Neuronal stem cell (in vitro differentiated cells): Measurements from ENCODE around the gene CPLANE2.

ENCODE experiments used
- DNase-seq: peaks from one replicate; pipeline ENCODE4 v3.0.0-alpha.2; 2013; ENCODE audit warnings: low spot score
- H2AFZ ChIP-seq: one replicate; pipeline ENCODE4 v1.6.1; 2013; ENCODE audit warnings: mild to moderate bottlenecking, low read length, inconsistent platforms
- H2AK5ac ChIP-seq: 2 replicates; pipeline ENCODE4 v1.6.1; 2013; ENCODE audit warnings: low read depth, mild to moderate bottlenecking, inconsistent platforms, low read length, moderate library complexity, mixed read lengths
- H2BK120ac ChIP-seq: 2 replicates; pipeline ENCODE4 v1.6.1; 2013; ENCODE audit warnings: low read depth, mild to moderate bottlenecking, inconsistent platforms, low read length, moderate library complexity, mixed read lengths
- H2BK12ac ChIP-seq: one replicate; pipeline ENCODE4 v1.6.1; 2013; ENCODE audit warnings: low read length, inconsistent platforms
- H2BK15ac ChIP-seq: 2 replicates; pipeline ENCODE4 v1.6.1; 2013; ENCODE audit warnings: mild to moderate bottlenecking, low read length, inconsistent platforms, mixed read lengths
- H2BK5ac ChIP-seq: one replicate; pipeline ENCODE4 v1.6.1; 2013; ENCODE audit warnings: inconsistent platforms, mild to moderate bottlenecking, low read length, moderate library complexity
- H3K14ac ChIP-seq: one replicate; pipeline ENCODE4 v1.6.1; 2013; ENCODE audit warnings: low read length, inconsistent platforms
- H3K18ac ChIP-seq: 2 replicates; pipeline ENCODE4 v1.6.1; 2013; ENCODE audit warnings: low read length, inconsistent platforms
- H3K23ac ChIP-seq: 2 replicates; pipeline ENCODE4 v1.6.1; 2013; ENCODE audit warnings: low read depth, mild to moderate bottlenecking, mixed read lengths, low read length, inconsistent platforms; ENCODE audit not compliant: poor library complexity
- H3K27ac ChIP-seq: replicated peaks from 3 replicates; pipeline ENCODE4 v1.5.1; 2013; ENCODE audit warnings: low read length, inconsistent platforms
- H3K27me3 ChIP-seq, 3 experiments: 2 replicates each; pipeline ENCODE4 v1.6.1; 2013; ENCODE audit warnings: low read length in 3 of 3, mild to moderate bottlenecking in 2 of 3, inconsistent platforms in 1 of 3, low read depth in 1 of 3, mixed read lengths in 1 of 3, moderate library complexity in 1 of 3; ENCODE audit not compliant: control insufficient read depth in 3 of 3, insufficient read depth in 3 of 3
- H3K36me3 ChIP-seq, 2 donors: replicated peaks in 1 of 2; 2 replicates each; pipeline ENCODE4 v1.6.1; 2013; ENCODE audit warnings: low read length in 2 of 2; ENCODE audit not compliant: control insufficient read depth in 2 of 2, insufficient read depth in 2 of 2
- H3K4ac ChIP-seq: 2 replicates; pipeline ENCODE4 v1.6.1; 2013; ENCODE audit warnings: inconsistent platforms, mild to moderate bottlenecking, low read length, moderate library complexity
- H3K4me1 ChIP-seq, 2 donors: 1 replicate in 1 of 2; 2 replicates in 1 of 2; pipeline ENCODE4 v1.6.1; 2013; ENCODE audit warnings: low read length in 2 of 2, low read depth in 1 of 2; ENCODE audit not compliant: control insufficient read depth in 2 of 2, insufficient read depth in 1 of 2
- H3K4me2 ChIP-seq: one replicate; pipeline ENCODE4 v1.6.1; 2013; ENCODE audit warnings: mild to moderate bottlenecking, low read length, inconsistent platforms; ENCODE audit not compliant: insufficient read depth, poor library complexity, severe bottlenecking
- H3K4me3 ChIP-seq, 2 donors: 2 replicates each; pipeline ENCODE4 v1.5.1; 2013; ENCODE audit warnings: low read length in 2 of 2, mild to moderate bottlenecking in 2 of 2, inconsistent platforms in 1 of 2, moderate library complexity in 1 of 2
- H3K79me1 ChIP-seq: one replicate; pipeline ENCODE4 v1.6.1; 2013; ENCODE audit warnings: low read depth, mild to moderate bottlenecking, inconsistent platforms, low read length, moderate library complexity
- H3K9ac ChIP-seq: one replicate; pipeline ENCODE4 v1.6.1; 2013; ENCODE audit warnings: mild to moderate bottlenecking, low read depth, low read length, inconsistent platforms; ENCODE audit not compliant: poor library complexity
- H3K9me3 ChIP-seq, 2 donors: replicated peaks in 1 of 2; 2 replicates each; pipeline versions ENCODE3 to v1.6.1; 2013; ENCODE audit warnings: low read length in 2 of 2, mild to moderate bottlenecking in 2 of 2, inconsistent platforms in 1 of 2, low read depth in 1 of 2, mixed read lengths in 1 of 2, moderate library complexity in 1 of 2; ENCODE audit not compliant: control insufficient read depth in 2 of 2, insufficient read depth in 1 of 2
- H4K8ac ChIP-seq: one replicate; pipeline ENCODE4 v1.6.1; 2013; ENCODE audit warnings: low read depth, mild to moderate bottlenecking, inconsistent platforms, low read length, moderate library complexity
- H4K91ac ChIP-seq: one replicate; pipeline ENCODE4 v1.6.1; 2013; ENCODE audit warnings: low read length, low read depth, mild to moderate bottlenecking, inconsistent platforms; ENCODE audit not compliant: poor library complexity
- WGBS, 2 donors: extraction: QIAGEN DNeasy Blood & Tissue Kit; methylation state at CpG; one replicate each; pipeline ENCODE4 v1.1.7; 2013; ENCODE audit warnings: missing lambda C conversion rate in 2 of 2, mixed read lengths in 1 of 2; ENCODE audit not compliant: insufficient read length in 2 of 2, insufficient replicate concordance in 1 of 2; ENCODE audit errors: extremely low coverage in 2 of 2; 5-methylcytosine and 5-hydroxymethylcytosine counted together

CPLANE2 gene

DNA sequence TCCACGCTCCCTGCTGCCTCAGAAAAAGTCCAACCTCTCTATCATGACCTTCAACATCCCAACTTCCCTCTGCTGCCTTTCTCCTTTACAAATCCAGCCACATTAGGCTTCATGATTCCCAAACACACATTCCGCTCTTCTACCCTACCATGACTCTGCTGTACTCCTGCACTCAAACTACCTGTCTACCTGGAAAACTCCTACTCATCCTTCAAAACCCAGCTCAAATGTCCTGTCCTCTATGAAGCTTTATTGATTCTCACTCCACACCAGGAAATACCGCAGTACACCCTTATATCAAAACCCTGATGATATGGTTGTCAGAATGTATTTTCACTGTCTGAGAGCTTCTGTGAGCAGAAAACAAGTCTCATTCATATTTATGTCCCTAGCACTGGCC lies 33.4 kb downstream of the CPLANE2 start:
- Histone ChIP-seq H3K4me3 (no peak overlapping the region), H3K4me2 (no peak overlapping the region)
- DNase-seq = no peak

DNA sequence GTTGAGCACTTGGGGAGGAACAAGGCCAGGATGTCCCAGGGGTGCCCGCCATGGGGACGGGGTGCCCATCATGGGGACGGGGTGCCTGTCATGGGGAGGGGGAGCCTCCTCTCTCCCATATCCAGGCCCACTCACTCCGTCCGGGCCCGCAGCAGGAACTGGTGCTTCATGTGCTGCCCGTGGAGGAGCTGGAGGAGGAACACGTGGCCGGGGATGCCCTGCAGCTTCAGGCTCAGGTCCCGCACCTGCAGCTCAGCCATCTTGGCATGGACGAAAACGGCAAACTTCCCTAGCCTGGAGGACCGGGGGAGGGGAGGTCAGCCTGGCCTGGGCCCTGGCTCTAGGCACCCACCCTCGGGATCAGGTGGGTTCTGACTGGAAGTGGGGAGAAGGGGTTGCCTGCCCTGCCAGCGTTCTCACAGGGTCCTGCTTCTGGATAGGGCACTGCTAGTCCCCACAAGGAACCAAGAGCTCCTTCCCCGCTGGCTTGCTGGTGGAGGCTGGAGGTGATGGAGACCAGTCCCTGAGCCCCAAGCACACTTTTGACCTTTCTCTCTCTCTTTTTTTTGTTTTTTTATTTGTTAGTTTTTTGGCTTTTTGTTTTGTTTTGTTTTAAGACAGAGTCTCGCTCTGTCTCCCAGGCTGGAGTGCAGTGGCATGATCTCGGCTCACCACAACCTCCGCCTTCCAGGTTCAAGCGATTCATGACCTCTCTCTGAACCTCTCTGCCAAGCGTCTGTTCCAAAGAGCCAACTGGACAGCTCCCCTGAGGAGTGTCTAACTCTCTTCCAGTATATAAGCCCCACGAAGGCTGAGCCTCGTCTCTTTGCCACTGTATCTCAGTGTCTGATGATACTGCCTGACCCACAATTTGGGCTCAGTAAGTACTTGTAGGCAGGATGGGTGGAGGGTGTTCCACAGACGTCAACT lies 34.4 kb downstream of the CPLANE2 start:
- no peak for DNase-seq
- no peak overlapping the region for H3K4ac ChIP-seq

More for the DNA sequence above, 33.4 kb downstream of the CPLANE2 start:
- Histone ChIP-seq H3K9me3 (no peaks in the 10 kb centered on the region), H3K27ac (no peak overlapping the region), H3K36me3 (peaks cover 4 to 6% of the 10 kb centered on the region in 2 donors), H3K4me1 (peaks cover 0 to 10% of the 10 kb centered on the region in 2 donors), H2BK120ac (no peak overlapping the region), H3K9ac (no peak overlapping the region), H2AFZ (no peak overlapping the region), H3K14ac (no peak overlapping the region), H3K18ac (no peak overlapping the region), H4K8ac (no peak overlapping the region), H3K27me3 (no peaks in the 10 kb centered on the region), H2BK12ac (no peak overlapping the region), H2BK5ac (no peak overlapping the region), H3K79me1 (no peaks in the 10 kb centered on the region), H2BK15ac (no peak overlapping the region), H4K91ac (no peak overlapping the region), H2AK5ac (no peak overlapping the region), H3K4ac (no peak overlapping the region), H3K23ac (no peak overlapping the region)
- no CpG with 5 or more reads among the region's 3 CpGs for WGBS, 2 donors

GRCh38 chr1:16199700-16200099 lies 37.3 kb downstream of the CPLANE2 start:
- Histone ChIP-seq H2BK15ac (no peak overlapping the region), H3K18ac (no peak overlapping the region), H3K36me3 (peaks cover 4 to 6% of the 10 kb centered on the region in 2 donors), H3K14ac (no peak overlapping the region), H3K4ac (no peak overlapping the region), H3K4me3 (no peak overlapping the region), H3K27ac (no peak overlapping the region), H2BK5ac (no peak overlapping the region), H3K27me3 (no peaks in the 10 kb centered on the region), H2AK5ac (no peak overlapping the region), H2BK12ac (no peak overlapping the region), H3K23ac (no peak overlapping the region), H3K9me3 (no peaks in the 10 kb centered on the region), H2BK120ac (no peak overlapping the region), H3K4me2 (no peak overlapping the region), H3K9ac (no peak overlapping the region), H4K8ac (no peak overlapping the region), H3K79me1 (no peaks in the 10 kb centered on the region), H3K4me1 (no peaks in the 10 kb centered on the region), H2AFZ (no peak overlapping the region), H4K91ac (no peak overlapping the region)
- DNase-seq = no peak
- WGBS, 2 donors = no CpG with 5 or more reads among the region's 4 CpGs

More for the DNA sequence above, 34.4 kb downstream of the CPLANE2 start:
- Histone ChIP-seq H3K14ac (no peak overlapping the region), H2BK15ac (no peak overlapping the region), H3K4me3 (no peak overlapping the region), H2AK5ac (no peak overlapping the region), H3K18ac (peak overlapping the region; percentile 42), H3K27me3 (no peaks in the 10 kb centered on the region), H3K9me3 (no peaks in the 10 kb centered on the region), H3K4me2 (no peak overlapping the region), H4K8ac (no peak overlapping the region), H4K91ac (no peak overlapping the region), H3K27ac (no peak overlapping the region), H3K4me1 (peaks cover 0 to 10% of the 10 kb centered on the region in 2 donors), H2AFZ (no peak overlapping the region), H3K79me1 (no peaks in the 10 kb centered on the region), H2BK5ac (no peak overlapping the region), H2BK120ac (no peak overlapping the region), H3K23ac (peak overlapping the region; percentile 37), H2BK12ac (no peak overlapping the region), H3K36me3 (peaks cover 4 to 6% of the 10 kb centered on the region in 2 donors), H3K9ac (no peak overlapping the region)
- no CpG with 5 or more reads among the region's 24 CpGs for WGBS, 2 donors

- no CpG with 5 or more reads among the region's 1 CpG for WGBS, 2 donors
- no peak overlapping the region for H2BK5ac ChIP-seq
- H3K27me3 ChIP-seq = no peaks in the 10 kb centered on the region
- no peak overlapping the region for H3K4me2 ChIP-seq
- no peak overlapping the region for H4K91ac ChIP-seq
- H2AFZ ChIP-seq = no peak overlapping the region
- no peak overlapping the region for H2BK15ac ChIP-seq
- no peaks in the 10 kb centered on the region for H3K79me1 ChIP-seq
- H2BK120ac ChIP-seq = no peak overlapping the region
- H3K18ac ChIP-seq = peak overlapping the region; percentile 51
- no peaks in the 10 kb centered on the region for H3K9me3 ChIP-seq
- no peak overlapping the region for H2AK5ac ChIP-seq
- H3K4me1 ChIP-seq = no peaks in the 10 kb centered on the region
- H3K23ac ChIP-seq = no peak overlapping the region
- no peak overlapping the region for H3K9ac ChIP-seq
- no peak for DNase-seq
- H3K4me3 ChIP-seq = peak overlapping the region in 1 of 2 donors; percentile 59
- no peak overlapping the region for H3K14ac ChIP-seq
- H3K27ac ChIP-seq = no peak overlapping the region
- H2BK12ac ChIP-seq = no peak overlapping the region
- no peak overlapping the region for H4K8ac ChIP-seq
- H3K36me3 ChIP-seq = peaks cover under 1 to 2% of the 10 kb centered on the region in 2 donors
- no peak overlapping the region for H3K4ac ChIP-seq
Observed at GRCh38 chr1:16199157-16199501, 37.9 kb downstream of the CPLANE2 start.
